Duodenal mucosa (tissue), 2 donors: ENCODE data around the gene RIMBP3C.
"Not testable (repeated sequence)": the region's sequence is repeated elsewhere in the genome, so short reads cannot be mapped to it uniquely, and the experiment has no call there.

Source experiments
- H3K27ac ChIP-seq: one replicate; pipeline ENCODE4 v1.7.0; 2013; ENCODE audit warnings: low read depth, low read length
- H3K27me3 ChIP-seq, 2 donors: one replicate each; pipeline ENCODE4 v1.7.0; 2013; ENCODE audit warnings: low read length in 2 of 2, control low read depth in 1 of 2; ENCODE audit not compliant: insufficient read depth in 2 of 2, control insufficient read depth in 1 of 2
- H3K36me3 ChIP-seq, 2 donors: one replicate each; pipeline ENCODE4 v1.7.0; 2013; ENCODE audit warnings: low read length in 2 of 2, control low read depth in 1 of 2; ENCODE audit not compliant: insufficient read depth in 2 of 2, control insufficient read depth in 1 of 2
- H3K4me1 ChIP-seq, 2 donors: one replicate each; pipeline ENCODE4 v1.7.0; 2013; ENCODE audit warnings: low read length in 2 of 2, control low read depth in 1 of 2; ENCODE audit not compliant: insufficient read depth in 2 of 2, control insufficient read depth in 1 of 2
- H3K4me3 ChIP-seq, 2 donors: one replicate each; pipeline ENCODE4 v1.7.0; 2013; ENCODE audit warnings: low read length in 2 of 2, low read depth in 1 of 2
- H3K9ac ChIP-seq, 2 donors: one replicate each; pipeline ENCODE4 v1.7.0; 2013; ENCODE audit warnings: low read length in 2 of 2, low read depth in 1 of 2
- H3K9me3 ChIP-seq, 2 donors: one replicate each; pipeline ENCODE4 v1.7.0; 2013; ENCODE audit warnings: low read length in 2 of 2, control low read depth in 1 of 2; ENCODE audit not compliant: control insufficient read depth in 1 of 2

RIMBP3C gene

GRCh38 chr22:21551361-21551760, at the start of gene RIMBP3C:
Gene RIMBP3C (minus strand): TSS chr22:21551461. CDS start chr22:21550976, 485 bp downstream.
- H3K27me3 ChIP-seq, H3K9ac ChIP-seq, H3K9me3 ChIP-seq, H3K4me1 ChIP-seq, H3K4me3 ChIP-seq, H3K27ac ChIP-seq, H3K36me3 ChIP-seq: not testable (repeated sequence)

GRCh38 chr22:21599053-21599893, 48.0 kb upstream of the RIMBP3C start:
- Histone ChIP-seq H3K9ac (no peak overlapping the region), H3K4me1 (no peaks in the 10 kb centered on the region), H3K4me3 (no peak overlapping the region), H3K27me3 (no peaks in the 10 kb centered on the region), H3K27ac (no peak overlapping the region), H3K9me3 (no peaks in the 10 kb centered on the region), H3K36me3 (peaks cover 10 to 42% of the 10 kb centered on the region in 2 donors)

GRCh38 chr22:21598302-21598701, 47.0 kb upstream of the RIMBP3C start:
- Histone ChIP-seq H3K4me1 (no peaks in the 10 kb centered on the region), H3K4me3 (no peak overlapping the region), H3K9me3 (no peaks in the 10 kb centered on the region), H3K36me3 (peaks cover 17 to 51% of the 10 kb centered on the region in 2 donors), H3K27ac (no peak overlapping the region), H3K27me3 (no peaks in the 10 kb centered on the region), H3K9ac (no peak overlapping the region)

GRCh38 chr22:21596356-21597135, 45.3 kb upstream of the RIMBP3C start:
- not testable (repeated sequence) for H3K27me3 ChIP-seq, H3K27ac ChIP-seq, H3K4me1 ChIP-seq, H3K9ac ChIP-seq, H3K9me3 ChIP-seq, H3K4me3 ChIP-seq
- H3K36me3 ChIP-seq: peaks cover 26 to 55% of the 10 kb centered on the region in 2 donors

- Histone ChIP-seq H3K4me3 (no peak overlapping the region), H3K9ac (no peak overlapping the region), H3K27me3 (no peaks in the 10 kb centered on the region), H3K4me1 (peaks cover 0 to 6% of the 10 kb centered on the region in 2 donors), H3K27ac (no peak overlapping the region), H3K36me3 (peaks cover 26 to 59% of the 10 kb centered on the region in 2 donors), H3K9me3 (no peaks in the 10 kb centered on the region)
These were observed 43.7 kb upstream of the RIMBP3C start for GRCh38 chr22:21594865-21595452.

GRCh38 chr22:21593406-21594232, 42.4 kb upstream of the RIMBP3C start:
- Histone ChIP-seq H3K27me3 (no peaks in the 10 kb centered on the region), H3K4me3 (no peak overlapping the region), H3K9ac (no peak overlapping the region), H3K36me3 (peaks cover 26 to 55% of the 10 kb centered on the region in 2 donors), H3K27ac (no peak overlapping the region), H3K9me3 (no peaks in the 10 kb centered on the region), H3K4me1 (peaks cover 0 to 6% of the 10 kb centered on the region in 2 donors)

- Histone ChIP-seq H3K27me3 (no peaks in the 10 kb centered on the region), H3K36me3 (peaks cover 26 to 58% of the 10 kb centered on the region in 2 donors), H3K4me3 (no peak overlapping the region), H3K27ac (no peak overlapping the region), H3K9me3 (no peaks in the 10 kb centered on the region), H3K9ac (no peak overlapping the region), H3K4me1 (peaks cover 7 to 9% of the 10 kb centered on the region in 2 donors)
These were observed 41.2 kb upstream of the RIMBP3C start for GRCh38 chr22:21592422-21592821.

GRCh38 chr22:21591695-21592094, 40.4 kb upstream of the RIMBP3C start:
- Histone ChIP-seq H3K27me3 (no peaks in the 10 kb centered on the region), H3K36me3 (peaks cover 26 to 56% of the 10 kb centered on the region in 2 donors), H3K4me3 (no peak overlapping the region), H3K9ac (no peak overlapping the region), H3K27ac (no peak overlapping the region), H3K4me1 (peaks cover 9% of the 10 kb centered on the region in 2 donors), H3K9me3 (no peaks in the 10 kb centered on the region)

- H3K9me3 ChIP-seq: no peaks in the 10 kb centered on the region
- no peak overlapping the region for H3K9ac ChIP-seq
- H3K4me1 ChIP-seq: peaks cover 9% of the 10 kb centered on the region in 2 donors
- no peak overlapping the region for H3K4me3 ChIP-seq
- no peak overlapping the region for H3K27ac ChIP-seq
- no peaks in the 10 kb centered on the region for H3K27me3 ChIP-seq
- H3K36me3 ChIP-seq: peaks cover 26 to 49% of the 10 kb centered on the region in 2 donors
These were observed 39.8 kb upstream of the RIMBP3C start for GRCh38 chr22:21590809-21591641.
